Activated T-cell treated with anti-CD3 and anti-CD28 coated beads, Interleukin-2, amount 50 U/mL, for 72 hours (primary cell): Measurements from ENCODE around the gene SCN4A. TPM values are rescaled to one million over a fixed set of nuclear protein-coding genes. Genes with fewer than 3 reads are reported as not detected.
A peak's percentile ranks its signal among the peaks of the same experiment; 100 is the strongest.

Source experiments
- ATAC-seq, 2 donors: fragments of 150-1000 bp; cut with Tn5 transposase; replicated peaks in 1 of 2; 2 replicates each; pipeline ENCODE4 v1.10.0; 2021; ENCODE audit warnings: moderate library complexity in 2 of 2, mild to moderate bottlenecking in 1 of 2
- DNase-seq, 2 donors: peaks; one replicate each; pipeline ENCODE4 v3.0.0; 2021 to 2022; ENCODE audit warnings: mixed read lengths in 1 of 2
- H3K27ac Mint-ChIP-seq: one replicate; pipeline ENCODE4 v1.8.0; 2022; ENCODE audit warnings: mild to moderate bottlenecking, moderate library complexity, mixed read lengths
- H3K27me3 Mint-ChIP-seq: one replicate; pipeline ENCODE4 v1.8.0; 2022; ENCODE audit warnings: low read depth, mixed read lengths
- H3K36me3 Mint-ChIP-seq, 2 donors: one replicate each; pipeline ENCODE4 v1.8.0; 2022; ENCODE audit warnings: mixed read lengths in 2 of 2, mild to moderate bottlenecking in 1 of 2; ENCODE audit not compliant: insufficient read depth in 2 of 2
- H3K4me1 Mint-ChIP-seq: one replicate; pipeline ENCODE4 v1.8.0; 2022; ENCODE audit warnings: low read depth, mixed read lengths
- H3K4me3 Mint-ChIP-seq, 2 donors: one replicate each; pipeline ENCODE4 v1.8.0; 2022; ENCODE audit warnings: mild to moderate bottlenecking in 2 of 2, mixed read lengths in 2 of 2, moderate library complexity in 2 of 2
- H3K9me3 Mint-ChIP-seq, 2 donors: one replicate each; pipeline ENCODE4 v1.8.0; 2022; ENCODE audit warnings: mixed read lengths in 2 of 2
- total RNA-seq, 2 donors: library from RNA; stranded (reverse); gene quantifications; one replicate each; pipeline ENCODE4 v1.2.3, GENCODE V29; 2022

The SCN4A gene
- total RNA-seq, 2 donors from 2014 or later: 0.93 to 1.0 TPM

DNA sequence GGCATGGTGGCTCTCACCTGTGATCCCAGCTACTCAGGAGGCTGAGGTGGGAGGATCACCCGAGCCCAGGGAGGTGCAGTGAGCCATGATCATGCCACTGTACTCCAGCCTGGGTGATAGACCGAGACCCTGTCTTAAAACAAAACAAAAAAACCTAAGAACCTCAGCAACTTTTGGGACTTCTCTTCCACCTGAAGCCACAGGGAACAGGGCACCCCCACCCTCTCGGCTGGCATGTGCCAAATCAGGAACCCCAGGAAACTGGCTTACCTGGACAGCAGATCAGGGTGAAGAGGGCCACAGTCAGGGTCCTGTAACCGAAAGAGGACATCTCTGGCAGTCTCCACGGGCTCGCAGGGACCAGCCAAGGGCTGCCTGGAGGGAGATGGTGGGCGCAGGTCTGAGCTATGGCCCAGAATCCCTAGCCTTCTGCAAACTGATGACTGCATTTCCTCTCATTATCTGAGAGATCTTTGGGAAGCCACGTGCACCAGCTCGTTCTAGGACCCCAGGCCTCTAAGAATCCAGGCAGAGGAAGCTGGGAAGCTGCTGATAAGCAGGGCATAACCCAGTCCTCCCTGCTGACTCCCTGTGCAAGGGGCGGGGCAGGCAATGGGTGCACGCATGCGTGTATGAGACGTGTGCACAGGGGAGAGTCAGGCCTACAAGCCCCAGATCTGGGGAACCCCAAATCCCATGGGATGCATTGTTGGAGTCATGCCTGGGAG is 33.8 kb upstream of the SCN4A start:
- Mint-ChIP-seq H3K27me3 (no peaks in the 10 kb centered on the region), H3K4me1 (peaks cover 34% of the 10 kb centered on the region), H3K4me3 (no peak overlapping the region), H3K9me3 (no peaks in the 10 kb centered on the region), H3K27ac (no peak overlapping the region), H3K36me3 (peaks cover 3 to 4% of the 10 kb centered on the region in 2 donors)
- DNase-seq (no peak), ATAC-seq (no peak)

DNA sequence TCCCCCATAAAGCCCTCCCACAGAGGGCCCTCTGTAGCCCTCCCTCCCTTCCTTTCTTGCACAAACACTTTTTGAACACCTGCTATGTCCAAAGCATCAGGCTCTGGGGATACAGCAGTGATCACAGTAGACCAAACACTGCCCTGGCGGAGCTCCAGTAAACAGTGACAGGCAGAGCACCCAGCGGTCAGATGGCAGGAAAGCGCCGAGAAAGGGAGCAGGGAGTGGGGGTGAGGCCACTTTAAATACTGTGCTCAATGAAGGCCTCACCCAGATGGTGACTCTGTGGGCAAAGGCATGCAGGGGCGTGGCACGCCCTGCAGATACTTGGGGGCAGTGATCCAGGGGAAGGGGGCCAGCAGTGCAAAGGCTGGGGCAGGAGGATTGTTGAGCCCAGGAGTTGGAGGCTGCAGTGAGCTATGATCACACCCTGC is 33.0 kb upstream of the SCN4A start:
- Mint-ChIP-seq H3K36me3 (peaks cover 2% of the 10 kb centered on the region in 2 donors), H3K9me3 (no peaks in the 10 kb centered on the region), H3K27me3 (no peaks in the 10 kb centered on the region), H3K4me3 (no peak overlapping the region), H3K4me1 (peaks cover 26% of the 10 kb centered on the region), H3K27ac (no peak overlapping the region)
- DNase-seq (no peak), ATAC-seq (no peak)

GRCh38 chr17:64004903-64005733 is 32.4 kb upstream of the SCN4A start:
- Mint-ChIP-seq H3K27ac (no peak overlapping the region), H3K9me3 (no peaks in the 10 kb centered on the region), H3K27me3 (no peaks in the 10 kb centered on the region), H3K36me3 (peaks cover 1 to 2% of the 10 kb centered on the region in 2 donors), H3K4me1 (peaks cover 23% of the 10 kb centered on the region), H3K4me3 (no peak overlapping the region)
- ATAC-seq (no peak), DNase-seq (no peak)

DNA sequence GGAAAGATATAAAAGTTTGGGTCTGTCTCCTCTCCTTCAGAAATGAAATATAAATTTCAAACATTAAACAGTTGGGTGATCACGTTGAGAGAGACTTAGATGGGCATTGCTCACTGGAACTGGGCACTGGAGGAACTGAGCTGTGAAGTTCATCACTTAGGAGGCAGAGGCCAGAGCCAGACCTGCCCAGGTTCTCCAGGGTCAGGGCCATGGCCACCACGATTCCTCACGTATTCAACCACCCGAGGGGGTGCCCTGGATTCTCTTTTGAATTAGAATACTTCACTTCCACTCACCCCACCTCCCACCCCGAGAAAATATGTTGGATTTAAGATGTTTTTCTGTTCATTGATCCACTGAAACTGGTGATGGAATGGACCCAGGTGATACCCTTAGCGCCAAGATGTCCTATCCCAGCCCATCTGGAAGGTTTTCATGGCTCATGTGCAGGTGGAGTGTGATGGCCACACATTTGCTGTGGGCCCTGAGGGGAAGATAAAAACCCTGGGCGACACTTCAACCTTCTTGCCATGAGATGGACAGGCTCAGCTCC is 31.6 kb upstream of the SCN4A start:
- peak overlapping the region; percentile 33 for H3K27ac Mint-ChIP-seq
- no peak for ATAC-seq
- DNase-seq: no peak
- H3K9me3 Mint-ChIP-seq: no peaks in the 10 kb centered on the region
- H3K4me1 Mint-ChIP-seq: peaks cover 20% of the 10 kb centered on the region
- H3K36me3 Mint-ChIP-seq: peaks cover 1 to 2% of the 10 kb centered on the region in 2 donors
- H3K27me3 Mint-ChIP-seq: no peaks in the 10 kb centered on the region
- no peak overlapping the region for H3K4me3 Mint-ChIP-seq

DNA sequence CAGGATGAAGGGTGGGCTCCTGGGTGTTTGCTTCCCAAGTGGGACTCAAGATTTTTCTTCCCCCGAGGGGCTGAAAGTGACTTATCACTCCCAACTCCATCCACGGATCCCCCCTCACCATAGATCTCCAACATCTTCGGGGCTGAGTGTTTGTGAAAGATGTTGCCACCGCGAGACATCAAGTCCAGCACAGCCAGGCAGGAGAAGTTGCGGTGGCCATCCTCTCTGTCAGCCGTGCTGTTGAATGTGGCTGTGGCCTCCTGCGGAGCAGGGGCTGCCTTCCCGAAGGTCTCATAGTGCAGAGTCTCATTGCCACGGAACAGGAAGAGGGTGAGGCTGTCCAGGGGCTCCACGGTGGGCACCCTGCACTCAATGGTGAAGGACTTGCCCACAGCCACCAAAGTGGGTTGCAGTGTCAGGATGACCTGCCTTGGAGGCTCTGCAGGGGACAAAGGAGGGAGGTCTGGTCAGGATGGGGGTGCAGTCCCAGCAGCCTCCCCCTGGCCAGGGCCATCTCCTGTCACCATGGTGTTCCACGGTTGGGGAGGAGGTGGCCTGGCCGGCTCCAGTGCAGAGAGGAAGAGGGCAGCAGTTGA is 30.9 kb upstream of the SCN4A start:
- ATAC-seq (no peak), DNase-seq (no peak)
- H3K9me3 Mint-ChIP-seq: no peaks in the 10 kb centered on the region
- H3K4me3 Mint-ChIP-seq: no peak overlapping the region
- H3K27me3 Mint-ChIP-seq: no peaks in the 10 kb centered on the region
- H3K36me3 Mint-ChIP-seq: peaks cover 1 to 2% of the 10 kb centered on the region in 2 donors
- H3K4me1 Mint-ChIP-seq: peaks cover 21% of the 10 kb centered on the region
- H3K27ac Mint-ChIP-seq: peak overlapping the region; percentile 33

- Mint-ChIP-seq H3K27me3 (no peaks in the 10 kb centered on the region), H3K36me3 (peaks cover 1 to 2% of the 10 kb centered on the region in 2 donors), H3K27ac (no peak overlapping the region), H3K4me3 (no peak overlapping the region), H3K4me1 (peaks cover 27% of the 10 kb centered on the region), H3K9me3 (no peaks in the 10 kb centered on the region)
- DNase-seq (no peak), ATAC-seq (no peak)
Measured at GRCh38 chr17:64002658-64003525, 30.2 kb upstream of the SCN4A start.

DNA sequence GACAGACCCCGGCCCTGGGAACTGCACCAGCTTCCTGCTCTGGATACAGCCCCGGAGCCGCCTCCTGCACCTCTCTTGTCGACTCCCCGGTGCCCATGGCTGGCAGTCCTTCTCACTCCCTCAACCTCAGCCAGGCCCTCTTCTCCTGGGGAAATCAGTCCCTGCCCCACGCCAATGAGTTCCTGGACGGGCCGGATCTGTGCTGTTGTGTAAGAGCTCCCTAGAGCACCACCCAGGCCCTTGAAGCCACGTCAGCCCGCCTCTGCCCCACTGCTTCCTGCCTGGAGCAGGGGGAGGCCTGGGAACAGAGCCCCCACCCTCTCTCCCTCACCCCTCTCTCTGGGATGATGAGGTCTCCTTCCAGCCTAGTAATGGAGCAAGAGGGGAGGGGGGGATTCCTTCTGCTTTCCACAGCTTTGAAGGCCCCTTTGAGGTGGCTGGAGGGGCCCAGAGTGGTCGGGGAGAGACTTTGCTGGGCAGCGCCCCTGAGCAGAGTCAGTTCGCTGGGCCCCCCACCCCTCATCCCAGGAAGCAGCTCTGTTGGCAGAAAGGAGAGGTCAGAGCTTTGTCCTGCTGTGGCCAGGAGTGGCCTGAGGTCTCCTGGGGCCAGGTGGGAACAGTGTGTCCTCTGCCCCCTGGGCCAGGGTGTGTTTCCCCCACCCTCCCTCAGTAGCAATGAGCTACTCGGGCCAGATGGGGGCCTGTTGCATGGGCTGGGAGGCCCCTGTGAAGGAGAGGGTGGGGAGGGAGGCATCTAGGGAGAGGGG is 29.2 kb upstream of the SCN4A start:
- Mint-ChIP-seq H3K36me3 (peaks cover 1 to 2% of the 10 kb centered on the region in 2 donors), H3K27ac (no peak overlapping the region), H3K4me3 (no peak overlapping the region), H3K9me3 (no peaks in the 10 kb centered on the region), H3K27me3 (no peaks in the 10 kb centered on the region), H3K4me1 (peaks cover 24% of the 10 kb centered on the region)
- DNase-seq: no peak
- ATAC-seq: no peak

DNA sequence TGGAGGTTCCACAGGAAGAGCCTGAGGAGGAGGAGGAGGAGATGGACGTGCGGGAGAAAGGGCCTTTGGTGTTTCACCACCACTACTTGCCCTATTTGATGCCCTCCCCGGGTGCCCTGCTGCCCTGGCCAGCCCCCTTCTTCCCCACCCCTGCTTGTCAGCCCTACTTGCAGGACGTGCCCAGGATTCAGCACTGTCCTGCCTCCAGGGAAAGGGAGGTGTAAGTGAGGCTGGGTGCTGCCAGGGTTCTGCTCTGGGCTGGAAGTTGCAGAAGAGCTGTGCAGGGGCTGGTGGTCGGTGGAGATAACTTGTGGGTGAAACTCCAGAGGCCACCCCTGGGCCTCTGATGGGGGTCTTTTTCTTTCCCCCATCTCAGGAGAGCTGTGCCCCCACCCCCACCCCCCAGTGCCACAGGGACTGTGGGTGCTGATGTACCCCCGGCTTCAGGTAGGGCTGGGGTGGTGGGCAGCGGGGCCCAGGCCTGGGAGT is 28.4 kb upstream of the SCN4A start:
- no peak for DNase-seq
- H3K4me3 Mint-ChIP-seq: peak overlapping the region in 1 of 2 donors; percentile 17
- no peak for ATAC-seq
- H3K9me3 Mint-ChIP-seq: no peaks in the 10 kb centered on the region
- no peaks in the 10 kb centered on the region for H3K27me3 Mint-ChIP-seq
- H3K36me3 Mint-ChIP-seq: peaks cover 1 to 2% of the 10 kb centered on the region in 2 donors
- H3K4me1 Mint-ChIP-seq: peaks cover 24% of the 10 kb centered on the region
- H3K27ac Mint-ChIP-seq: no peak overlapping the region

DNA sequence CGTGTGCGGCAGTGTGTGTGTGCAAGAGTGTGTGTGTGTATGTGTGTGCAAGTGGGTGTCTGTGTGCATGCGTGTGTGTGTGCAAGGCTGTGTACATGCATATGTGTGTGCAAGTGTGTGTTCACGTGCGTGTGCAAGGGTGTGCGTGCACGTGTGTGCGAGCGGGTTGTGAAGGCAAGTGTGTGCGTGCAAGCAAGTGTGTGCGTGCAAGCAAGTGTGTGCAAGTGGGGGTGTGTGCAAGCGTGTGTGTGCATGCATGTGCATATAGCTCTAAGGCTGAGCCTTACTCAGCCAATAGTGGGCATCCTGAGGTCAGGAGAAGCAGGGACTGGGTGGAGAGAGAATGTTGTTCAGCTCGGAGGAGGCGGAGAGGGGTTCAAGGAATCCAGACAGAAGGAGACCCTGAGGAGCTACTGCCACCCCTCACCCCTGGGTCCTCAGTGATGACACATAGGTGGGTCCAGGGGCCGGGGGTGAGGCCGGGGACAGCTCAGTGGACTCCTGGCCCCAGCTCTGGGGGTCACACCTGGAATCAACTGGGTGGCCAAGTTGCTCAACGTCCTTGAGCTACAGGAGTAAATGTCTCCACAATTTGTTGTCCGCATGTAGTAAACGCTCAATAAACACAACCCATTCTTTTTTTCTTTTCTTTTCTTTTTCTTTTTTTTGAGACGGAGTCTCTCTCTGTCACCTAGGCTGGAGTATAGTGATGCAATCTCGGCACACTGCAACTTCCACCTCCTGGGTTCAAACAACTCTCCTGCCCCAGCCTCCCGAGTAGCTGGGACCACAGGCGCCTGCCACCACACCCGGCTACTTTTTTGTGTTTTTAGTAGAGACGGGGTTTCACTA is 27.2 kb upstream of the SCN4A start:
- peaks cover under 1 to 2% of the 10 kb centered on the region in 2 donors for H3K36me3 Mint-ChIP-seq
- peak overlapping the region; percentile 22 to 95 for H3K4me3 Mint-ChIP-seq
- H3K27me3 Mint-ChIP-seq: no peaks in the 10 kb centered on the region
- DNase-seq: no peak
- ATAC-seq: no peak
- no peak overlapping the region for H3K27ac Mint-ChIP-seq
- H3K9me3 Mint-ChIP-seq: no peaks in the 10 kb centered on the region
- H3K4me1 Mint-ChIP-seq: peaks cover 24% of the 10 kb centered on the region

GRCh38 chr17:63998721-63999679 is 26.3 kb upstream of the SCN4A start:
- peak; percentile 23 to 32 for DNase-seq
- H3K4me3 Mint-ChIP-seq: peak overlapping the region; percentile 82 to 95
- no peak overlapping the region for H3K27ac Mint-ChIP-seq

More at GRCh38 chr17:63998721-63999679, 26.3 kb upstream of the SCN4A start:
- H3K4me1 Mint-ChIP-seq: peaks cover 24% of the 10 kb centered on the region
- ATAC-seq: peak; percentile 27 to 42
- no peaks in the 10 kb centered on the region for H3K27me3 Mint-ChIP-seq
- H3K36me3 Mint-ChIP-seq: peaks cover 0 to 2% of the 10 kb centered on the region in 2 donors
- H3K9me3 Mint-ChIP-seq: no peaks in the 10 kb centered on the region
